Measurements from ENCODE around the gene PLPPR1.

Gene PLPPR1

DNA sequence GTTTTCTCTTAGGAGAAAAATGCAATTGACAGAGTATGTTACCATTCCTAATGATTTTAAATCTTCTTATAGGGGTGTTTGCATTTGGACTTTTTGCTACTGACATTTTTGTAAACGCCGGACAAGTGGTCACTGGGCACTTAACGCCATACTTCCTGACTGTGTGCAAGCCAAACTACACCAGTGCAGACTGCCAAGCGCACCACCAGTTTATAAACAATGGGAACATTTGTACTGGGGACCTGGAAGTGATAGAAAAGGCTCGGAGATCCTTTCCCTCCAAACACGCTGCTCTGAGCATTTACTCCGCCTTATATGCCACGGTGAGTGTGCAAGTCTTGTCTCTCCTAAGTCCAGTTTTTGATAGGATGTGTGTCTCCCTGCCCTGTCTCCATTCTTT, 280.6 kb downstream of the PLPPR1 start:
- DNase-seq: no peak

DNA sequence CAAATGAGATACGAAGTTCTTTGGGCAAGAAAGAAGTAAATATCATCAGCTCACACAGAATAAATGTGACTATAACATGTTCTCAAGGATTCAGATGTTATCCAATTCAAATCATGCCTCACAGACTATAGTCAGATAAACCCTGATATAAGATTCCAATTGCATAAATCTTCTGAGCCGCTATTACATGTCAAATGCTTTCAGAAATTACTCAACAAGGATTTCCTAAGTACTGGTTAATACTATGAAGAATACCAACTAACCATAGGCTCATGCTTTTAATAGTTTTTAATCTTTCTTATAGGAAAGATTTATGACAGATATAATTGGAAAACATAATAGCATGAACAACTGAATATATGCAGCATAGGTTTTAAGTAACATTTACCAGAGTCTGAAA, 282.7 kb downstream of the PLPPR1 start:
- DNase-seq: no peak

DNA sequence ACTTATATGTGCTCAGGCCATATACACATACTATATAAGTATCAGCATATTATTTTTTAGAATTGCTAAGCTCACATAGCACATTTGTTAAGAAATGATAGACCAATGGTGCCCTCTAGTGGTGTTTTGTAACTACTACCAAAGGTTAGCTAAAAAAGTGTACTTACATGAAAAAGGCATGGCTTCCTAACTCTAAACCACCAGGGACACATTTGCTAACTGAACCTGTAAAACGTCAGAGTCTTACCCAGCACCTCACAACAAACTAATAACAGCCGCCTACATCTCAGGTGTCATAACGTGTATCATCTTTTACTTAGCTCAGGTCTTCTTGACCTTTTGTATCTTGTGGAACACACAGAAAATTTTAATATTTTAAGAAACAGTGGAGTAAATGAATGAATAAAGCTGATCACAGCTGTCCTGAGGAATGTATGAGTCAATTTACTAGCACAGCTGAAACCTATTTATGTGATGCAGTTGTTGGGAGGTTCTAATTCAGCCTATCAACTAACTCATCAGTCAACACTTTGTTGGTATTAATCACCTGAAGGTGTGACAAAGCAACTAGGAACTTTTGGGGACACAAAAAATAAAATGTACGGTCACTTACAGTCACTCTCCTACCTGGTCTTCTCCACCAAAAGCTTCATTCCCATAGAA, 283.4 kb downstream of the PLPPR1 start:
- DNase-seq: peak; percentile 51 to 93 (median 82)

DNA sequence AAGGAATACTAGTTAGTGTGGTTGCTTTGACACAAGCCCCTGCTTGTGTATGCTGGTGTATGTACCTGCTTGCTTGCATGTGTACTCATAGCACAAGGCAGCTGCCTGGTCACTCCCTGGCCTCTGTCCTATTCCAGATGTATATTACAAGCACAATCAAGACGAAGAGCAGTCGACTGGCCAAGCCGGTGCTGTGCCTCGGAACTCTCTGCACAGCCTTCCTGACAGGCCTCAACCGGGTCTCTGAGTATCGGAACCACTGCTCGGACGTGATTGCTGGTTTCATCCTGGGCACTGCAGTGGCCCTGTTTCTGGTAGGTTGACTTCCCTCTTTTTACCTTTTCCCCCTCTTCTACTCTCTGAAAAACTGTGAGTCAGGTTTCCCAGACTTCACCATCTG, 284.1 kb downstream of the PLPPR1 start:
- DNase-seq: no peak

DNA sequence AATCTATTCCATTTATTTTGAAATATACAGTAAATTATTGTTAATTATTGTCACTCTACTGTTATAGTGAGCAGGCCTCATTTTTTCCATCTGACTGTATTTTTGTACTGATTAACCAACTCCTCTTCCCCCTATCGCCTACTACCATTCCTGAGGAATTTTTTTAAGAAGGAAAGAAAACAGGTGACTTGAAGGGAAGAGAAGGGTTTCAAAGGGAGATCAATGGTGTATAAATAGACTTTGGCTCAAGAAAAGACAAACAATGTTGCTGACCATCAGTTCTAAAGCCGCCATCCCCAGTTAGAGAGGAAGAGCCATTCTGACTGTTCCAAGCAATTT, 286.6 kb downstream of the PLPPR1 start:
- no peak for DNase-seq

DNA sequence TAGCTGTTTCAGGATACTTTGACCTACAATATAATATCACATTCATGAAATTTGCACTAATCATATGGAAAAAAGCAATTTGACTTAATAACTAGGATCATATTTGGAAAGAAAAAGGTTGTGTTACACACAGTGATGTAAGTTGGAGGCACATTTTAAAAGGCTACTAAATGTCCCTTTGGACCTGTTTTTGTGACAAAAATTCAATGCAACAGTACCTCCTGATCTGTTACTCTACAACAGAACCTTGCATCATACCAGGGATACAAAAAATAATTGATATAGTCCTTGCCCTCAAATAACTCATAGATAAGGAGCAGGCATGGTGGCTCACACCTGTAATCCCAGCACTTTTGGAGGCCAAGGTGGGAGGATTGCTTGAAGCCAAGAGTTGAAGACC, 289.2 kb downstream of the PLPPR1 start:
- DNase-seq: no peak

DNA sequence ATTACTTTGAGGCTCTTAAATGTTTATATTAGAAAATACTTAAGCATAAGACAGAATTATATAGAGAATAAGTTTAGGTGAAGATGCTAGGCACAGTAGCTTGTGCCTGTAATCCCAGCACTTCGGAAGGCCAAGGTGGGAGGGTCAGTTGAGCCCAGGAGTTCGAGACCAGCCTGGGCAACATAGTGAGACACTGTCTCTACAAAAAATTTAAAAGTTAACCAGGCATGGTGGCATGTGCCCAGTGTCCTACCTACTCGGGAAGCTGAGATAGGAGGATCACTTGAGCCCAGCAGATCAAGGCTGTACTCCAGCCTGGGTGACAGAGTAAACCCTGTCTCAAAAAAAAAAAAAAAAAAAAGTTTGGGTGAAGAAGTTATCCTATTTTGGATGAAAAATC, 294.6 kb downstream of the PLPPR1 start:
- DNase-seq: no peak

DNA sequence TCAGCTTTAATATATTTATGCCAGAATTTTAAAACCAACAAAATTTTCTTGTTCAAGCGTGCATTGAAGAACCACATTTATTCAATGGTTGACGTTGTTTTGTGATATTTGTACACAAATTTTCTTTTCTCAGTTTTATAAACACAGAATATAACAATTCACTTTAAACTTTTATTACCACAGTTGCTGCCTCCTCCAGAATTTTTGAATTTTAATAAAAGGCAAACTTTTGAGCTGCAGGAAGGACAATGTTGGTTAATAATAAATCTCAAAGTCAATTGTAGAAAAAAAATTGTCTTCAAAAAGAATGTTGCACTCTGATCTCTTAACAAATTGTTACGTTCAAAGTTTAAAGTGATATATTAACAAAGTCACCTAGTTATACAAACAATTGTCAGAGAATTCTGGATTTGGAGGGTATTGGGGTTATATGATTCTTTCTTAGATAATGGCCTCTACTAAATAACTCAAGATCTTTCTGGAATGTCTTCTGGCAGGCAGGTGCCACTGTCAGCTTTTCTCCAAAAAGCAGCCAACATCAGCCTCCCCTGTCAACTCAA, 295.8 kb downstream of the PLPPR1 start:
- DNase-seq: no peak

DNA sequence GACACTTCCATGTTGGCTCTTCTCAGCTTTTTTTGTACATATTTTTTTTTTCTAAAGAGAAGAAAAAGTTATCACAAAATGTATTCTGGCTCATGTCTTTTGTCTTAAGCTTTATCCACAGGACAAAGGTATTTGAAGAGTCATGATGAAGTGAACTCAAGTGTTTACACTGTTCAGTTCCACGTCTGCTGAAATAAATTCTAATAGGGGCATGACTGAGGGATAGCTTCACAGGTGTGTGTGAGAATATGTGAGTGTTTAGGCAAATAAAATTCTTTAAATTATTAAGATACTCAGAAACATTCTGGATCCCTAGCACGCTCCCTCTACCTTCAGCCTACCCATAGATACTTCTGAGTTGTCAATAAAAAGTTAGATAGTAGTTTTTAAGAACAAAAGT, 296.5 kb downstream of the PLPPR1 start:
- no peak for DNase-seq

DNA sequence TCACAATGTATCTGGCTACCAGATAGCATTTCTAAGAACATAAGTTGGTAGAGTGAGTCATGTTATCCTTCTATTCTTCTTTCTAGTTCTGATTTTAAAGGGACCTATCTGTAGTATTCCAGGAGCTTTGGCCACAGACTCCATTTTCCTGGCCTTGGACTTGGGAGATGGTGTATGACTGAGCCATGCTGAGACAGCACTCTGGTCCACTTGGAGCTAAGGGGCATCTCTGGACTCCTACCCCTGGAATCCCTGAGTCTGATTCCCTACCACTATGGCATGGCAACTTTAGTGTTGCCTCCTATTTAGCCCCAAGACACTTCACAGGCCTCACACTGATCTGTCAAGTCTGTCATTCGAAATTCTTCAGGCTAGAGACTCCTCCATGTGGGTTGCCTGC, 297.5 kb downstream of the PLPPR1 start:
- DNase-seq: no peak

DNA sequence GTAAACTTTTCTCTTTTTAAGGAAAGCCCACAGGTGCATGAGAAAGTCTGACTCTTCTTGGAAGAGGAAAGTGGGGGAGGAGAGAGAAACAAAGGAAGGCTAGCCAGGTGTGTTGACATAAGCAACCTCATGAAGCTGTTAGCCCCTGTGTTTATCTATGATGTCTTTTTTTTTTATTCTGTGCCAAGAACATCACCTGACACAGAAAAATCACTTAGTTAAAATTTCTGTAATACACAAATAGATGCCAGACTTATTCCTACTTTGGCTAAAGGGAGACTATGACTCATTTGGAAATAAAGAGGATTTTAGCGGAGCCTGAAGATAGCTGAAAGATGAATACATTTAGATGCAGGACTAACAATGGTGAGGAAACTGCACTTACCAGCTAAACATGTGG, 298.0 kb downstream of the PLPPR1 start:
- no peak for DNase-seq

DNA sequence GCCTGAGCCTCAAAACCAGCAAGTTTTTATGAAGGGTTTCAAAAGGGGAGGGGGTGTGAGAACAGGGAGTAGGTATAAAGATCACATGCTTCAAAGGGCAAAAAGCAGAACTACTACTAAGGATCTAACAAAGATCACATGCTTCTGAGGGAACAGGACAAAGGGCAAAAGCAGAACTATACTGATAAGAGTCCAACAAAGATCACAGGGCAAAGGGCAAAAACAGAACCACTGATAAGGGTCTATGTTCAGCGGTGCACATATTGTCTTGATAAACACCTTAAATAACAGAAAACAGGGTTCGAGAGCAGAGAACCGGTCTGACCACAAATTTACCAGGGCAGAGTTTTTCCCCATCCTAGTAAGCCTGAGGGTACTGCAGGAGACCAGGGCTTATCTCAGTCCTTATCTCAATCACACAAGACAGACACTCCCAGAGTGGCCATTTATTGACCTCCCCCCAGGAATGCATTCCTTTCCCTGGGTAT, 298.9 kb downstream of the PLPPR1 start:
- DNase-seq: peak in 2 of 4 experiments; percentile 6 to 16

DNA sequence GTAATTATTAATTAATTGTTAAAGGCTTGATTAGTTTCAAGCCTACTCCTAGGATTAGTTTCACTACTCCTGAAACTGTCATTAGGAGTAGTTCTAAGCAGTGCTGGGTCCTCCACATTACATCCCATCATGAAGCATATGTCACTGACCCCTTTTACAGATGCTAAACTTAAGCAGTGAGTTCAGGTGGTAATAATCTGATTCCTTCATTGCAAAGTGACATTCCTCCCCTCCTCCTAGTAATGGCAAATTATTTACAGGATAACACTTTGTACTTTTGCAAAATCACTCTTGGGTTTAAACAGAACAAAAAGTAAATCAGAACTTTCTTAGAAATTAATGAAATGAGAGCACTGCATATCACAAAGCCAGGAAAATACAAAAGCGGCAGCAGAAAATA, 303.8 kb downstream of the PLPPR1 start:
- no peak for DNase-seq

DNA sequence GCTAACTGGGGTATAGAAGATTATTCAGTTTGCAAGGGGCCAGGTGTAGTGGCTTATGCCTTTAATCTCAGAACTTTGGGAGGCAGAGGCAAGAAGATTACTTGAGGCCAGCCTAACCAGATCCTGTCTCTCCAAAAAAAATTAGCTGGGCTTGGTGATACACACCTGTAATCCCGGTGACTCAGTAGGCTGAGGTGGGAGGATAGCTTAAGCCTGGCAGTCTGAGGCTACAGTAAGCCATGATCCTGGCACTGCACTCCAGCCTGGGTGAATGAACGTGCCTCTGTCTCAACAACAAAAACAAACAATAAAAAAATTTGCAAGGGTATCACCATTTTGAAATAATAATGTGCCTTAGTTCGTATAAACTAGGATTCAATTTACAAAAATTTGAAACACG, 305.0 kb downstream of the PLPPR1 start:
- no peak for DNase-seq

DNA sequence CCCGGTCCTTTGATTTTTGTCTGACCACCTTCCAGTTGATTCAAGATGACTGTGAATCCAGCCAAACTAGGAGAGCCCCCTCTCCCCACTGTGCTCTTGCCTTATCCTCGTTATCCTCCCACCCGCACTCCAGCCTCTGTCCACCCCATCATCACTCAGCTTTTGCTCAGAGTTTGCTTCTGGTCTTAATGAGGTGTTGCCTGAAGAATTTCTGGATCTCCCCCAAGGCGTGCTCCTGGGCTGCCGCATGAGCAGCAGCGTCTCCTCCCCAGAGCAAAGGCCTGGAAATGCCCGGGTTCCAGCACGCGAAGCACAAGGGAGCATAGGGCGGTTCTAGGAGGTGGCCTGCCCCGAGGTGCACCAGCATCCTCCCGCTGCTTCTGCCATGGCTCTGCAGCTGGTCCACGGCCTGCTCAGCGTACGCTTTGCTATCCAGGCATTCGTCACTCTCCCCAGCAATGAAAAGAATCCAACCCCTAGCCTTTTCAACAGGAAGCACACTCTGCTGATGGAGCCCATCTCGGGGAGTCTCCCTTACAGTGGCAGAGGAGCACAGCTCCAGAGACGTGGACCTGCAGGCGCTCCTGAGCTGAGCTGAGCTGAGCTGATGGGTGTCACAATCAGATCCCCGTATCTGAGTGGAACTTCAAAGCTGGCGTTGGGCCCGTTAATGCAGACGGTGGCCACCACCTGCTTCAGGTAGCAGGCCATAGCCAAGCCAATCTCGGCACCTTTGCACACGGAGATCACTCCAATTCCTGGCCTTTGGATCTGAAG, 305.6 kb downstream of the PLPPR1 start:
- no peak for DNase-seq

DNA sequence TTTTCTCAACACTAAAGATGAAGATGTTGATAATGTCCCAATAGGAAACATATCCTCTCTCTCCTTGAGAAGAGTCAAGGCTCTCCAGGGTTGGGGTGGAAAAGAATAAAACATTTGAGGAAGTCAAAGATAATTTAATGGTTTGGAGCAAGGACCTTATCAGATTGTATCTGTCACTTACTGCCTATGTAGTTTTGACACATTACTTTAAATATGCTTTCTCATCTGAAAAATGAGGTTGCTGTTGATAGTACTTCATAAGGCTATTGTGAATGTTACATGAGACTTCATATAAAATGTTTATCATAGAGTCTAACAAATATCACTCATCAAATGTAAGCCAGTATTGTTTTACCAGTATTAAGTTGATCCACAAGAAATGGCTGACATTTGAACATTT, 307.6 kb downstream of the PLPPR1 start:
- DNase-seq: no peak

DNA sequence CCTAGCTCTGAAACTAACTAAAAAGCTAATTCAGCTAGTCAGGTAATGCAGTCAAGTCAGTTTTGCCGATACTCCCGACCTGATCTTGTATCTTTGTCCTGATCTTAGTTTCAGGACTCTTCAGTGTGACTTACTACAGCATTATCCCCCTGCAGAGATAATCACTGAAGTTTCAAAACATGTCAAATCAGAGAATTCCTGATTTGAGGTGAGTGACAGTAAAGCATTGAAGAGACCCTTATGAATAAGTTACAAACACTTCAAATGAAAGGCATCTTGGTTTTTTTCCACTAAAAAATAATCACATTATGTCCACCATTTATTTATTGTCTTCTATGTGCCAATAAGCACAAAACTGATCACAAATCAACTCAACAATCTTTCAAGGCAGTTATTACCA, 308.7 kb downstream of the PLPPR1 start:
- no peak for DNase-seq

DNA sequence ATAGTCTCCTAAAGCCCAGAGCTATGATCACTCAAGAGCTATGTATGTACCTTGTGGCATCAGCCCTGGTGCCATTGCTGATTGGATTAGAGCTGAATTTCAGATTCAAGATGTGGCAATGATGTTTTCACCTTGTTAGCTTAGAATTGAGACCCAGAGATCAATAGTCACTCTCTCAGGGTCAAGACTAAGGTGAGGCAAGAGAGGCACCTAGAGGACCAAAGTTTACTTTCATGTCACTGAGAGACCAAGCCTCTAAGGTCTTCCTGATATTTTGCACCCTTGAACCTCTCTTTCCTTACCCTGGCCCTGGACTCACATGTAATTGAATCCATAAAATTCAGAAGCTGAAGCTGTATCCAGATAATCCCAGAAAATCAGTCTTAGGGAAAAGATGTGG, 313.4 kb downstream of the PLPPR1 start:
- DNase-seq: no peak

DNA sequence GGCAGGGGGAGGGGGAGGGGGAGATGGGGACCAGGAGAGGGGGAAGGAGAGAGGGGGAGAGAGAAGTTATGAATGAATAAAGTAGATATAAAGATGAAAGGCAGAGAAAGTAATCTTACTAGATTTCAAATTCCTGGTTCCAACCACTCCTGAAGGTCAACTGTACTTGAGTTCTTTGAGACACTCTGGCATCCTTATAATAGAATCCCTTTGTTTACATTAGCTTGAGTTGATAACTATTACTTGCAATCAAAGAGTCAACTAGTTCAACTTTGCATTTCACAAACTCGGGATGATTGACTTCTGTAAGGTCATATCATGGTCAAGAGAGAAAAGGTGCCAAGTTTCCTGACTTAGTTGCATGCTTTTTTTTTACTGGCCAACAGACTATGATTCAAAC, 314.1 kb downstream of the PLPPR1 start:
- DNase-seq: no peak

DNA sequence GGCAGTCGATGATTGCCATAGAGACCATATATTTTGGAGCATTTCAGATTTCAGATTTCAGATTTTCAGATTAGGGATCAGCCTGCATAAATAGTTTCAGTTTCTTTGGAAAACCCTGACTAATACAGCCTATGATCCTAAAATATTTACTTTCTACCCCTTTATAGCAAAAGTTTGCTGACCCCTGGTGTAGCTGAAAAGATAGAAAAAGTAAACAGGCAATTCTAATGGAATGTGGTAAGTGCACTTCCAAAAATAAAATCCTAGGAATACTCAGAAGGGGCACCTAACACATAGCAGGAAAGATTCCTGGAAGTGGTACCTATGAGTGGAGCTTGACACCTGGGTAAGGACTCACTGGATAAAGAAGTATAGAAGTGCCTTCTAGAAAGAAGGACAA, 321.8 kb downstream of the PLPPR1 start:
- no peak for DNase-seq

DNA sequence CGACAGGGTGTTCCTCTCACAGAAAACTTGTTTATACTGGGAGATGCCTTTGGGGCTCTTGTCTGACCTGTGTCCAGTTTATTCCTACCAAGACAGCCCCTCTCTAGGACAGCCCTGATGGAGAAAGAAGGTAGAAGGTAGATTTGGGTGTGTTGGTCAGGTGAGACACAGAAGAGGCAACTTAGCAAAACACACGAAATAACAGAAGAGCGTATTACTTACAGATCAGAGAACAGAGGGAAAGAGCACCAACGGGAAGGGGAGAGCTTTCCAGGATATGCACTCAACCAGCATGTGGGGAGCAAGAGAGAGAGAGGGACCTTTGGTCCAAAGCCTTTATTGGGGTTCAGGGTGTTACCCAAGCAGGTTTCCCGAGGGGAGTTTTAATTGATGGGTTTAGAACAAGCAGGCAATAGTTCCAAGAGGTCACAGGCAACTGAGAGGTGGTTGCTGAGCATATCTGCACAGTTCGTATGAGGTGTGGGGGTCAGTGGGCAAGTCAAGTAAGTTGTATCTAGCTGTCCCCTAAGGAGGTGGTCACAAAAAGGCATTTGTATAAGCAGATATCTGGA, 324.5 kb downstream of the PLPPR1 start:
- no peak for DNase-seq

DNA sequence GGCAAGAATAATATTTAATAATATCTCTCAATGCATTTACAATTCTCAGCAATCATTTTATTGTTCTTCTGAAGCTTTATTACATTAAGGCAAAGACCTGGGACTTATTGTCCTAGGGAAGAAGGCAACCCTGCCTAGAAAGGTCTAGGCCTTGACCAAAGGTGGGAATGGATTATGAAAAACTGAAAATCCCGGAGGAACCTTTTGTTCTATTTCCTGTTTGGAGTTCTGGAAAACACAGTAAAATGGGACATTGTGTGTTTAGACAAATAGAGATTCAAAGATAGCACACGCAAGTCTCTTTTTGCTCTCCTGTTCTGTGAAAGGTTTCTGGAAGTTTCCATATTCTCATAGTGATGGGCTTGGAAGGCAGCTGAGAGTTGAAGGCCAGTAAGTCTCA, 325.2 kb downstream of the PLPPR1 start:
- no peak for DNase-seq

DNA sequence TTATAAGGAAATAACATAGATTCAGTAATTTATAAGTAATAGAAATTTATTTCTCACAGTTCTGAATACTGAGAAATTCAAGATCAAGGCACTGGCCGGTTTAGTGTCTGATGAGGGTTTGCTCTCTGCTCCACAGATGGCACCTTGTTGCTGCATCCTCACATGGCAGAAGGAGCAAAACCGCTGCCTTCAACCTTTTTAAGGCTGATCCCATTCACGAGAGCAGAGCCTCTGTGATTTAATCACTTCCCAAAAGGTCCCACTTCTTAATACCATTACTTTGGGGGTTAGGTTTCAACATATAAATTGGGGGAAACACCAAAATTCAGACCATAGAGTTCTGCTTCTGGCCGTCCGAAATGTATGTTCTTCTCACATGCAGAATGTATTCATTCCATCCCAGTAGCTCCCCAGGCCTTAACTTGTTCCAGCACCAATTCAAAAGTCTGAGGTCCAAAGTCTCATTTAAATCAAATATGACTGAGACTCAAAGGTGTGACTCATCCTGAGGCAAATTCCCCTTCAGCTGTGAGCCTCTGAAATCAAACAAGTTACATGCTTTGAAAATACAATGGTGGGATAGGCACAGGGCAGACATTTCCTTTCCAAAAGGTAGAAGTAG, 325.7 kb downstream of the PLPPR1 start:
- no peak for DNase-seq
